Measurements from ENCODE around the gene KDM8. TPM values are rescaled to one million over a fixed set of nuclear protein-coding genes. Genes with fewer than 3 reads are reported as not detected.
A peak's percentile ranks its signal among the peaks of the same experiment; 100 is the strongest.

KDM8 gene
- total and polyA plus RNA-seq, 9 of the 15 experiments (the other 6 are each of a cell fraction or from before 2014, with no cell fraction given): 0.61 to 9.1 (median 5.4) TPM

DNA sequence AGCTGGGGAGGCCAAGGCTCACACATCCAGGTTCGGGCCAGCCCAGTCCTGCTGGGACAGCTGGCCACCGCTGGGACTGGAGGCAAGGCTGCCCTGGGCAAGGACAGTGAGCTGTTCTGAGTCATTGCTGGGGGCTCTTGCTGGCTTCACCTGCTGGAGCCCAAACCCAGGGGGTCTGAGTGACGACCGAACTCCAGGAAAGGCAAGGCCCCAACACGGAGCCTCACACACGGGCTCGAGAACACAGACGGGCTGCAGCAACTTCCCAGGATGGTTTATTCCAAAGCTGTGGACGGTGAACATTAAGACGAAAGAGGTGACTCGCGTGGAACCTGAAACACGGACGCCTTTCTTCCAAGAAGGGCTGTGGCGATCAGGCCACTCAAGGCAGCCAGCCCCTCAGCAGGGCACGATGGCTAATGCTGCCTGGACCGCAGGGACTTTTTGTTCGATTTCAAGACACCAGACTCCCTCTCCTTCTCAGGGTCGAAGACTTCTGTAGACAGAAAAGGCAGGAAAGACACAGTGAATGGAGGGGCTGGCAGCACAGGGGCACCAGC, 21.5 kb downstream of the KDM8 start:
- H3K27me3 ChIP-seq (ENCODE audit: control insufficient read depth in 2 of 2, insufficient read depth in 2 of 2, low read length in 2 of 2): no peaks in the 10 kb centered on the region
- H3K4me2 ChIP-seq (ENCODE audit: insufficient read depth, low read length): no peak overlapping the region
- TF ChIP-seq KLF16 (IDR thresholded peaks at IDR 0.05) (no peak), POLR2G (IDR thresholded peaks at IDR 0.05; ENCODE audit: low read depth, low read length) (peak; percentile 1; the same call in 1 of the 2 replicates)
- H3K27ac ChIP-seq (ENCODE audit: extremely low read depth, low read depth, low read length): no peak overlapping the region
- POLR2A ChIA-PET: interaction anchor here (0.8 to 2.4 kb wide), 8 partner anchors 10 to 1968 kb away, joined by 3 to 8 read pairs (median 4); no protein-coding TSS in a partner anchor
- H3K9me3 ChIP-seq (replicated peaks; ENCODE audit: control insufficient read depth, insufficient read depth, low read depth, low read length): no peaks in the 10 kb centered on the region
- in situ Hi-C loops (cut with MboI): no loop called here
- WGBS (ENCODE audit: insufficient coverage, low coverage, missing lambda C conversion rate): 63% methylated on average over 15 of the region's 19 CpGs
- intact Hi-C loops (cut with micrococcal nuclease): loop anchor here (5.0 kb wide), 1 partner anchor 43 kb away; no protein-coding TSS in a partner anchor
- H2AFZ ChIP-seq (ENCODE audit: low read depth, low read length): no peak overlapping the region
- H3K9me1 ChIP-seq (ENCODE audit: control insufficient read depth, insufficient read depth, low read length): no peaks in the 10 kb centered on the region
- DNase-seq (ENCODE audit: extremely low read depth in 1 of 4, low spot score in 3 of 4): no peak
- no peak for ATAC-seq
- H3K36me3 ChIP-seq (ENCODE audit: control insufficient read depth, insufficient read depth, low read length): peaks cover 3% of the 10 kb centered on the region; the same call in 1 of the 3 replicates
- peaks cover 0 to 29% of the 10 kb centered on the region in 2 experiments; a peak in 3 of 5 replicates for H3K4me1 ChIP-seq (replicated peaks in 1 of 2; ENCODE audit: control insufficient read depth in 2 of 2, insufficient read depth in 2 of 2, low read length in 2 of 2)
- no peak for FAIRE-seq
- CTCF ChIA-PET (ENCODE audit: low intra/inter-chr PET ratio): no interaction called here
- no TSS peak for BruUV-seq (replicated peaks)
- 0 out of 4 replicates have a peak overlapping the region, but pooled peaks of 1 of the 2 experiments have one; percentile 4 for H3K9ac ChIP-seq (ENCODE audit: insufficient read depth in 1 of 2, low read depth in 2 of 2, low read length in 2 of 2)
- H3K79me2 ChIP-seq (ENCODE audit: control insufficient read depth, insufficient read depth, low read length): no peaks in the 10 kb centered on the region
- H3K4me3 ChIP-seq: no peak overlapping the region
- H4K20me1 ChIP-seq (replicated peaks; ENCODE audit: control insufficient read depth, insufficient read depth, low read length): no peaks in the 10 kb centered on the region

DNA sequence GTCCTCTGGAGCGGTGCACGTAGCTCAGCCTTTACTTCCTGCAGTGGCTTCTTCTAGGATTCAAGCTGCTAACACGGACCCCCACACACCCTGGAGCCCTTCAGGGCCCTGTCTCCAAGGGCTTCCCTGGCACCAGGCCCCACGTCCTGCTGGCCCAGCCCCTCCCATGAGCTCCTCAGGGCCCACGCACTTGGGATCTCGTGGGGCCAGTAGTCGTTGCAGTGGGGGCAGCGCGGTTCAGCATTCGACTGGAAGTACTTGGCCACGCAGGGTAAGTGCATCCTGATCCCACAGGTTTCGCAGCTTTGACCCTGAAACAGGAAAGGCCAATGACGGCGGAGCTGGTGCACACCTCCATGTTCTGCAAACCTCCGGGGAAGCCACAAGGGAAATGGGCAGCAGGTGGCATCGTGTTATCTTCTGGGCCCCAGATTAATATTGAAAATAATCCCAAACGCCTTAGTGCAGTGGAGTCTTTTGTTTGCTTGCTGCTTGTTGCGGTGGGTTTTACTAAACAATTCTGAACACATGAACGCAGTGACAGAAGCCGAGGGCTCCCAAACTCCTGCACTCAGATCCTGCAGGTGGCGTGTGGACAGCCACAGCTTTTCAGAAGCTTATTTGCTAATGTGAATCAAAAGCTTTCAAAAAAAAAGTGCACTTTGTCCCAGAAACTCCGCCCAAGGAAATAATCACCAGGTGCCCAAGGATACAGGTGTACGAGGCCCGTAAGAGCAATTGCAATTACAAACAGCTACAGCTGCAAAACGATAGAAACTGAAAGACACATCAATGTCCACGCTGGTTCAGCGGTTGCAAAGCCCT, 22.4 kb downstream of the KDM8 start:
- ChIA-PET POLR2A (interaction anchor here (0.8 to 2.4 kb wide), 7 partner anchors 10 to 1969 kb away, joined by 3 to 8 read pairs (median 4); no protein-coding TSS in a partner anchor), CTCF (ENCODE audit: low intra/inter-chr PET ratio) (no interaction called here)
- no peak overlapping the region for H3K27ac ChIP-seq (ENCODE audit: extremely low read depth, low read depth, low read length)
- H3K9me3 ChIP-seq (replicated peaks; ENCODE audit: control insufficient read depth, insufficient read depth, low read depth, low read length): no peaks in the 10 kb centered on the region
- no TSS peak for BruUV-seq (replicated peaks)
- H3K36me3 ChIP-seq (ENCODE audit: control insufficient read depth, insufficient read depth, low read length): peaks cover 6% of the 10 kb centered on the region; the same call in 2 of the 3 replicates
- no peak overlapping the region for H2AFZ ChIP-seq (ENCODE audit: low read depth, low read length)
- no peaks in the 10 kb centered on the region for H3K79me2 ChIP-seq (ENCODE audit: control insufficient read depth, insufficient read depth, low read length)
- intact Hi-C loops (cut with micrococcal nuclease): loop anchor here (5.0 kb wide), 1 partner anchor 43 kb away; no protein-coding TSS in a partner anchor
- DNase-seq (ENCODE audit: extremely low read depth in 1 of 4, low spot score in 3 of 4) (no peak), ATAC-seq (no peak), FAIRE-seq (no peak)
- H3K9me1 ChIP-seq (ENCODE audit: control insufficient read depth, insufficient read depth, low read length): no peaks in the 10 kb centered on the region
- in situ Hi-C loops (cut with MboI): no loop called here
- H3K9ac ChIP-seq (ENCODE audit: insufficient read depth in 1 of 2, low read depth in 2 of 2, low read length in 2 of 2): no peak overlapping the region
- no peaks in the 10 kb centered on the region for H3K27me3 ChIP-seq (ENCODE audit: control insufficient read depth in 2 of 2, insufficient read depth in 2 of 2, low read length in 2 of 2)
- no peak overlapping the region for H3K4me3 ChIP-seq
- TF ChIP-seq, protein P1, sequence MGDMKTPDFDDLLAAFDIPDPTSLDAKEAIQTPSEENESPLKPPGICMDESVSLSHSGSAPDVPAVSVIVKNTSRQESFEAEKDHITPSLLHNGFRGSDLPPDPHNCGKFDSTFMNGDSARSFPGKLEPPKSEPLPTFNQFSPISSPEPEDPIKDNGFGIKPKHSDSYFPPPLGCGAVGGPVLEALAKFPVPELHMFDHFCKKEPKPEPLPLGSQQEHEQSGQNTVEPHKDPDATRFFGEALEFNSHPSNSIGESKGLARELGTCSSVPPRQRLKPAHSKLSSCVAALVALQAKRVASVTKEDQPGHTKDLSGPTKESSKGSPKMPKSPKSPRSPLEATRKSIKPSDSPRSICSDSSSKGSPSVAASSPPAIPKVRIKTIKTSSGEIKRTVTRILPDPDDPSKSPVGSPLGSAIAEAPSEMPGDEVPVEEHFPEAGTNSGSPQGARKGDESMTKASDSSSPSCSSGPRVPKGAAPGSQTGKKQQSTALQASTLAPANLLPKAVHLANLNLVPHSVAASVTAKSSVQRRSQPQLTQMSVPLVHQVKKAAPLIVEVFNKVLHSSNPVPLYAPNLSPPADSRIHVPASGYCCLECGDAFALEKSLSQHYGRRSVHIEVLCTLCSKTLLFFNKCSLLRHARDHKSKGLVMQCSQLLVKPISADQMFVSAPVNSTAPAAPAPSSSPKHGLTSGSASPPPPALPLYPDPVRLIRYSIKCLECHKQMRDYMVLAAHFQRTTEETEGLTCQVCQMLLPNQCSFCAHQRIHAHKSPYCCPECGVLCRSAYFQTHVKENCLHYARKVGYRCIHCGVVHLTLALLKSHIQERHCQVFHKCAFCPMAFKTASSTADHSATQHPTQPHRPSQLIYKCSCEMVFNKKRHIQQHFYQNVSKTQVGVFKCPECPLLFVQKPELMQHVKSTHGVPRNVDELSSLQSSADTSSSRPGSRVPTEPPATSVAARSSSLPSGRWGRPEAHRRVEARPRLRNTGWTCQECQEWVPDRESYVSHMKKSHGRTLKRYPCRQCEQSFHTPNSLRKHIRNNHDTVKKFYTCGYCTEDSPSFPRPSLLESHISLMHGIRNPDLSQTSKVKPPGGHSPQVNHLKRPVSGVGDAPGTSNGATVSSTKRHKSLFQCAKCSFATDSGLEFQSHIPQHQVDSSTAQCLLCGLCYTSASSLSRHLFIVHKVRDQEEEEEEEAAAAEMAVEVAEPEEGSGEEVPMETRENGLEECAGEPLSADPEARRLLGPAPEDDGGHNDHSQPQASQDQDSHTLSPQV (IDR thresholded peaks at IDR 0.05): no peak
- TF ChIP-seq POLR2G (IDR thresholded peaks at IDR 0.05; ENCODE audit: low read depth, low read length): peak; percentile 24; the same call in 1 of the 2 replicates
- H3K4me1 ChIP-seq (replicated peaks in 1 of 2; ENCODE audit: control insufficient read depth in 2 of 2, insufficient read depth in 2 of 2, low read length in 2 of 2): peaks cover 0 to 33% of the 10 kb centered on the region in 2 experiments; a peak in 3 of 5 replicates
- WGBS (ENCODE audit: insufficient coverage, low coverage, missing lambda C conversion rate): 75% methylated on average over 25 of the region's 27 CpGs
- no peak overlapping the region for H3K4me2 ChIP-seq (ENCODE audit: insufficient read depth, low read length)
- H4K20me1 ChIP-seq (replicated peaks; ENCODE audit: control insufficient read depth, insufficient read depth, low read length): no peaks in the 10 kb centered on the region

Data from K562 (cell line).